ENCODE data around the gene UGT1A1. TPM values are rescaled to one million over a fixed set of nuclear protein-coding genes. Genes with fewer than 3 reads are reported as not detected.

Gene UGT1A1
- total RNA-seq, 1 donor from 2014 or later: not detected

DNA sequence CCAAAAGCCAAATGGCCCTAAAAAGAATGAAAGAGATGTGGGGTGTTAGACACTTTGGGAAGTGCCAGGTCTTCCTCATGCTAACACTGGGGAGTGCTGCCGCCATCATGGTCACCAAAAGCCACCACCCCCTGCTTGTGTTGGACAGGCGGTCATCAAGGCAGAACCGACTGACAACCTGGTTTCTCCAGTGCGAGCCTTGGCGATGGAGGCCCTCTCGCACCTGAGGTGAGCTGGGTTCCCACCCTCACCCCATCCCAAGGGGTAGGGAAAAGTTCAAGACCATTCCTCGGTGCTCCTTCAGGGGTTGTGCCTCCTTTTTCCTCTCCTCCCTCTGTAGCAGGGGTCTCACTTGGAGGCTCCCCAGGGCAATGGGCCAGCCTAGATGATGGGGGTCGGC is 51.7 kb downstream of the UGT1A1 start:
- intact Hi-C loops (cut with micrococcal nuclease): no loop called here
- ATAC-seq (no peak), DNase-seq (no peak)

DNA sequence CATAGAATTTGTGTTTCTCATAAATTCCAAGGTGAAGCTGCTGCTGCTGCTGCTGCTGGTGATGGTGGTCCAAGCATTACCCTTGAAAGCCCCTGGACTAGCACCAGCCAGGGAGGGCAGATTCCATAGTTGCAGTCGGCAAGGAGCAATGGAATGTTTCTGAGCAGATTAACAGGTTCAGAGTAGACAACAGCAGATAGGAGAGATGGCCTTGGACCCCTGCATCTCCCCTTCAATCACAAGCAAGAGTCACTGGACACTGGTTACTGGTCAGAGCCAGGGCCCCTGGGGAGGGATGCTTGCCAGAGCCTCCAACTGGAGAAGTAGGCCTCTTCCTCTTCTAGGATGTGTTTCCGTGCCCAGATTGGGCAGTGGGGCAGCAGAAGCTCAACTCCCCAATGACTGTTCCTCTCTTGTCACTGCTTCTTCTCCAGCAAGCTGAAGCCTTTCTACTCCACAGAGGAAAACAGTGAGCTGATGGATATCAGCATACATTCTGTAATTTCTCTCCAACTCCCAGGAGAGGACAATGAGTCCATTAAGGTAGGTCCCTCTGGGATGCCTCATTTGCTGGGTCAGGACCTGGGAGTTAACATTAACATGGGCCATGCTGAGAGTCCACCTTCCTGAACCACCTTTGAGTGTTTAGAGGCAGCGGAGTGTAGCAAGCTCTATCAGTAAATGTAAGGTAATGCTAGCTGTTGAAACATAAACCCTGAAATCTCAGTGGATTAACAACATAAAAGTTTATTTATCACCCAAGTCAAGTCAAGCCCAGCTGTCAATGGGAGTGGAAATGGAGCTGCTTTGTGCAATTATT is 53.4 kb downstream of the UGT1A1 start:
- DNase-seq (no peak), ATAC-seq (no peak)
- intact Hi-C loops (cut with micrococcal nuclease): no loop called here

DNA sequence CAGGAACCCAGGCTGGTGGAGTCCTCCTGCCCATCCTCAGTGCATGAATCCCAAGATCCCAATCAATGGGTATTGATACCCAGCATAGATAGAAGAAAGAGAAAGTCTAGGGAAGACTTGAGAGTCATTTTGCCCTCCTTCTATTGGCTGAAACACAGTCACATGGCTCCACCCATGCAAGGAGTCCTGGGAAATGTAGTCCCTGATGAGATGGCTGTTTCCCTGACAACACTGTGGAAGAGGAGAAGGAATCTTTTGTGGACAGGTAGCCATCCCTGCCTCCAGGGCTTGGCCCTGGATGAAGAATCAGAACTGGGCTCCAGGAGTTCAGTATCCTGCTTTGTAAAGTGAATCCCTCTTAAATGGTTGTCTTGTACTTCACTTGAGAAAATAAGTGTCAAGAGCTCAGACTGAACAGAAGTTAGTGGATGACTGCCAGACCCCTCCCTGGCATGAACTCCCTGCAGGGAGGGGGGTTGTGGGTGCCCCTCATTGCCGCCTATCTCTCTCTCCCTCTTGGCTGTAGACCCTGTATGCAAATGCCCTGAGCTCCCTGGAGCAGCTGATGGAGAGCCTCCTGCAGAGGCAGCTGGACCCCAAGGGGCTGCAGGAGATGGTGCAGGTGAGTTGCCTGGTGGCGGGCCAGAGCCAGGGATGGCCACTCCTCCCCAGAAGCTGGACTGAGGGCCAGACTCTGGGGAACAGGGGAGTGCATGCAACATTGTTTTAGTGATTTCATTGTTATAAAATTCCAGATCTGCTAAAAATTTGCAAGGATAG is 54.2 kb downstream of the UGT1A1 start:
- no peak for DNase-seq
- intact Hi-C loops (cut with micrococcal nuclease): no loop called here

DNA sequence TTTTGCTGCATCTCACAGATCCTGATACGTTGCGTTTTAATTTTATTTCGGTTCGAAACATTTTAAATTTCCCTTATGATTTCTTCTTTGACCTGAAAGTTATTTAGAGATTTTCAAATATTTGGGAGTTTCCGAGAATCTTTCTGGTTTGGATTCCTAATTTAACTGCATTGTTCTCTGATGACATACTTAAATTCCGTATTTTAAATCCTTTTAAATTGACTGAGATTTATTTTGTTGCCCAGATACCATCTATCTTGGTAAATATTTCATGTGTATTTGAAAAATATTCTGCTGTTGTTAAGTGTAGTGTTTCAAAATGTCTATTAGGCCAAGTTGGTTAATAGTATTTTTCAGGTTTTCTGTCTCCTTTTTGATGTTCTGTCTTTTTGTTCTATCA is 55.8 kb downstream of the UGT1A1 start:
- intact Hi-C loops (cut with micrococcal nuclease): no loop called here
- DNase-seq (no peak), ATAC-seq (no peak)

More for the DNA sequence above, 54.2 kb downstream of the UGT1A1 start:
- no peak for ATAC-seq

DNA sequence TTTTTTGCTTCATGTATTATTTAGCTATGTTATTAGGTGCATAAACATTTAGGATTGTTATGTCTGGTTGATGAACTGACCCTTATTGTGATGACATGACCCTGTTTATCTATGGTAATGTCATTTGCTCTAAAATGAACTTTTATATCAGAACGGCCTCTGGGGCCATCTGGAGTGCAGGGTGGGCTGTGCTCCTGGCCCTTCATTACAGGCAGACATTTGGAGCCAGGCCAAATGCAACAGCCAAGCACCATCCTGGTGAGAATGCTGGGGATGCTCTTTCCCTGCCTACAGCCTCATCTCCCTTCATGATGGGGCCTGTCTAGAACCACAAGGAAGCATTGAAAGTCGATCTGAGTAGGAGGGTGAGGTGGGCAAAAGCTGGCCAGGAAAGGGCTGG is 56.3 kb downstream of the UGT1A1 start:
- DNase-seq: no peak
- intact Hi-C loops (cut with micrococcal nuclease): no loop called here

DNA sequence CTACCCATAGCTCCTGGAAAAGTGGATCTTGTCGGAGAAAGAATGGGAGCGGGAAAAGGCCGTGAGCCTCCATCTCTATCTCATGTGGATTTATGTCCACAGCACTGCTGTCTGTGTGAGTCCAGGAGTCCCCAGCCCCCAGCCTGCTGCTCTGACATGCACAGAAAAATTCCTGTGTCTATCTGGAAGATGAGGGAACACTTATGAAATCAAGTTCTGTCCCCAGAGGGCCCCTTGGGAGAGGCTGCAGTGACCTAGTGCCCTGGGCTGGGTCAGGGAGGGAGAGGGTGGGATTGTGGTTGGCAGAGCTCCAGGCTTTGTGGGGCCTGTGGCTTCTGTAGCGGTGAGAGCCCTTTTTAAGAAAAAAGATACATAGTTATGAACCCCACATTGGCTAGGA is 56.7 kb downstream of the UGT1A1 start:
- DNase-seq: no peak
- intact Hi-C loops (cut with micrococcal nuclease): no loop called here
- ATAC-seq: peak; percentile 18

More for the DNA sequence above, 56.3 kb downstream of the UGT1A1 start:
- no peak for ATAC-seq

DNA sequence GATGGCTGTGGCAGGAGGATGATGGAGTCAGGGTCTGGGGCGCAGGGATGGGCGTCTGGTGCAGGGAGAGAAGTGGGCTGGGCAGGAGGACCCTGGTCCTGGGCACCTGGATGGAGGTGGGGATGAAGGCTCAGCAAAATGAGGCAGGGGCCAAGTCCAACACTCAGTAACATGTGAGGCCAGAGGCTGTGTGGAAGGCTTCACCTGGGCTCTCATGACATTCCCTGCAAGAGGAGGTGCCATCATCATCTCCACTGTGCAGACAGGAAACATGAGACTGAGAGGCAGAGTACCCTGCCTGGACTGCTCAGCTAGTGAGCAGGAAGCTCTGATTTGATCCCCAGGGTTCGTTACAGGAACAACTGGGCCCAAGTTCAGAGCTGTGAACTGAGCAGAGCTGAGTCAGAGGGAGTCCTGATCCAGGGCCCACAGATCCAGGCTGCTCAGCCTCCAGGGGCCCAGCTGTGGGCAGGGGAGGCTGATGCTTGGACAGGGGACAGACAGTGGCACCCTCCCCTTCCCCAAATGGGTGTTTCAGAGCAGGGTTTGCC is 57.4 kb downstream of the UGT1A1 start:
- ATAC-seq (no peak), DNase-seq (no peak)
- intact Hi-C loops (cut with micrococcal nuclease): no loop called here

DNA sequence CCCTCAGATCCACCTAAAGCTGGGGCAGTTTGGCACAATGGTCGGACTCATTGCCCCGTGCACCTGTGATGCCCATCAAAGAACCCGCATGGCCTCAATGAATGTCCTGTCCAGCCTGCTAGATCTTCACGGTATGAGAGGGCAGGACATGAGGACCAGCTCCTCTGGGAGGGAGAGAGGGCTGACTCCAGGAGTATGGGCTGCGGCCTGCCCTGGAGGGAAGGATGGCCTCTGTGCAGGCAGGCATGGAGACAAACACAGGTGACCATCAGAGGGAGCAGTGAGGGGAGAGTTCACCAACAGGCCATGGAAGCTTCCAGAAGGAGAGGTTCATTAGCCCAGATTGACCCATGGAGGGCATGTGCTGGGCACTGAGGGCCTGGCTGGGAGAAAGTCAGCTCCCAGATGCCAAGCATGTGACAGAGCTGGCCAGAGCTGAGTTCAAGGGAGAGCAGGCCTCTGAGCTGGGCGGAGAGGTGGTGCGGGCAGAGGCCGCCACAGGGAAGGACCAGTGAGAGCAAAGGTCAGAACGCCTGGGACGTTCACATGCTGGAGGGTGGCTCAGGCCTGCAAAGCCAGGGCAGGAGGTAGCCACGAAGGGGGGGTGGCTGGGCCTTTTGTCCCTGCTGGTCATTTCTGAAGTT is 58.0 kb downstream of the UGT1A1 start:
- intact Hi-C loops (cut with micrococcal nuclease): no loop called here
- no peak for DNase-seq
- no peak for ATAC-seq

DNA sequence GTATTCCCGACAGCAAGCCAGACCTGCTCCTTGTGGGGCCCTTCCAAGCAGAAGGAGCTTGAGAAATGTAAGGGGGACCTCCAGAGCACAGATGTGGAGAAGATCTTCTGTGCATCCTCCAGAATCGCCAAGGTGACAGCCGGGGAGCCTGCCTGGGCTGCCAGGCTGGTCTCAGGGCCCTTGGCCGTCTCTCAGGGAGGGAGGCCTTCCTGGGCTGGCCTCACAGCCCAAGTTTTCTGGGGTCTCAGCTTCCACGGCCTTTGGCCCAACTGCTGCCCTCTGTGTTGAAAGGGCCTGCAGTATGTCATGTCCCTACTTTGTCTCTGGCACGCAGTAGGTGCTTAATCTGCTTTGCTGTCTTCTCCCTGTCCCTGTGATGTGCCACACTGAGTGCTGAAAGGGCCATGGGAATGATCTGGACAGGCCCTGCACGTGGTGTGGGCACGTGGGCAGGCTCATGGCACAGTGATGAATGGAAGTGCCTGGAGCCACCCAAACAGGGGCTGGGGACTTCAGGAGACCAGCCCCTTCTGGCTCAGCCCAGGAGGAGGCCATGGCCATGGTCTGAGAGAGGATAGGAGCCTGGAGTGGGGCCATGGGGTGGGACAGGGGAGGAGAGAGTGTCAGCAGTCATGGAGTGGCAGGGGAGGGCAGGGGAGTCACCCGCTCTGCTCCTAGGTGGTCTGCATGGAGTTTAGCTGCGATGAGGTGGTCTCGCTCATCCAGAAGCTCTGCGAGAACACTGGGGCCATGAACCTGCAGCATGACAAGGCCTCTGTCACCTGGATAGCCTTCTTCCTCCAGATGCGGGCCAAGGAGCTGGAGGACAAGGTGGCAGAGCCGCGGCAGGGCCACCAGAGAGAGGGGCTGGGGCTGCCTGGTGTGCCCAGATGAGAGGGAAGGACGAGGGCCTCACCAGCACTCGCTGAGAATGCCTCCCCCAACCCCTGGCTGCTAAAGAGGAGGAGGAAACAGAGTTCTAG is 58.9 kb downstream of the UGT1A1 start:
- ATAC-seq: no peak
- intact Hi-C loops (cut with micrococcal nuclease): no loop called here
- no peak for DNase-seq

DNA sequence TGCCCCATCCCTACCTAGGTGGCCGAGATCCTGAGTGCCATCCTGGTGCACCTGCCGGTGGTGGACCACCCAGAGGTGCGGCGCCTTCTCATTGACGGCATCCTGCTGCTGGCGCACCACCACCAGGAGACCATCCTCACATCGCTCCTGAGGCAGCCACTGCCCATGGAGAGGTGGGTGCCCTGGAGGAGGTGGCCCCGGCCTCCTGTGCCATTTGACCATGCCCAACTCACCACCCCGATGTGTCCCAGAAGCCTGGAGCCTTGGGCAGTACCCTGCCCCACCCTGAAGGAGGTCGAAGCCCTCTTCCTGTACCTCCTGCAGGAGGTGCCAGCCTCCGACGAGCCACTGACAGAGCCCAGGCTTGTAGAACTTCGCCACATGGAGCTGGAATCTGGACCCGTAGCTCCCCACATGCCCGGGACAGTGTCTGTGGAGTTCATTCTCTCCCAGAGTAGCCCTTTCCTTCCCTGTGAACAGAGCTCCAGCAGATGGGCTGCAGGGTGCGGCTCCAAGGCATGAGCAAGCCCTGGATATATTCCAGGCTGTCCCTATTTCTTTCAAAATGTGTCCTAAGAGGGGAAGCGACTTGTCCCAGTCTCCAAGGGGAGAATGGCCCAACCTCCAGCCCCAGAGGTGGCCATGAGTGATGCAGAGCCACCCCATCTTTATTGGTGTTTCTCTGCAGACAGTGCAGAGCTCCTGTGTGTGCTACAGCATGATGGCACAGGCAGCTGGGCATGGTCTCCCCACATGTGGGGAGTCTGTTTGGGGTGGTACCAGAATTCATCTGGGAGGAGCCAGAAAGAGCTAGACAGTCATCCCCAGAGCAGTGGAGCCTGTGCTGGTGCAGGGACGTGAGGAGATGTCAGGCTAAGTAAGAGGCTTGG is 60.1 kb downstream of the UGT1A1 start:
- DNase-seq (no peak), ATAC-seq (no peak)
- intact Hi-C loops (cut with micrococcal nuclease): no loop called here

DNA sequence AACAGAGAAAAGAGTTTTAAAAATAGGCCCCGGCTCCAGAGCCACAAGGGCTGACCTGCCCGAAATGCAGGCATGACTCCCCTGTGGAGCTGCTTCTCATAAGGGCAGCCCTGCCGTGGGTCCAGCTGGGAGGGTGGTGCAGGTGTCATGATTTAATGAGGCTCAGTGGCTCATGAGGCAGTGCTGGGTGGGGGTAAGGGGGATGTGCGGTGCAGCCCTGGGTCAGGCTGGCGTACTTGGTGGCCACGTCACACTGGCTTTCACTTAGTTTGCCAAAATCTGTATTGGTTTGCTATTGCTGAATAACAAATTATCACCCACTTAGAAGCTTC is 60.7 kb downstream of the UGT1A1 start:
- DNase-seq: no peak
- intact Hi-C loops (cut with micrococcal nuclease): no loop called here

DNA sequence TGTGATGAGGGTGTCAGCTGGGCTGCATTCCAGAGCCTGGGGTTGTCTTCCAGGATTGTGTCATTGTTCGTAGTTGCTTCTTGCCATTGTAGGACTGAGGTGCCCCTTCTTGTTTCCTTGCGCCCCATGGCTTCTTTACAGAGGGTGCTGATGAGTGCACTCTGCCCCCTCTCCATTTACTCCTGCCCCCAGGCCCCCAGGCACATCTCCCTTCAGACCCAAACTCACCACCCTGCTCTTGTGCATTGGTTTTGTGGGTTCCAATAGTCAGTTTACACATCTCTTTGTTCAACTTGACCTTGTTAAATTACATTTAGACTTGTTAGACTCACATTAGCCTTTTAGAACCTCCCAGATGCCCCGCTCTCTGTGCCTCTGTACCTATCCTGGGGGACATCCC is 61.1 kb downstream of the UGT1A1 start:
- intact Hi-C loops (cut with micrococcal nuclease): no loop called here
- DNase-seq (no peak), ATAC-seq (no peak)

More for the DNA sequence above, 60.7 kb downstream of the UGT1A1 start:
- no peak for ATAC-seq

DNA sequence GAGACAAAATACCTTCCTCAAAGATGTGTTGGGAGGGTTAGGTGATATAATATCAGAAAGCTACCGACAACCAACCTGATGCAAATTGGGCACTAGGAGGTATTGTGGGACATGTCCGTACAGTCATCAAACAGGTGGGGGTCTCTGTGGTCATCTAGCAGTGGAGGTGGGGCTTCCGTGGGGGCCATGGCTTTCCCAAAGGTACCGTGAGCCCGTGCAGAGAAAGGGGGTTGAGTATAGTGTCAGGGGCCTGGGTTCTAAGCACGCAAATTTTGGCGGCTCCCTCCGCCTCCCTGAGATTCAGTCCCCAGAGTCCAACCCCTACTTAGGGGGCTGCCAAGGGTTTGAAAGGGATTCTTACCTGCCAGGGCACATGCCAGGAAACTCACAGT is 61.6 kb downstream of the UGT1A1 start:
- no peak for DNase-seq
- no peak for ATAC-seq
- intact Hi-C loops (cut with micrococcal nuclease): no loop called here

DNA sequence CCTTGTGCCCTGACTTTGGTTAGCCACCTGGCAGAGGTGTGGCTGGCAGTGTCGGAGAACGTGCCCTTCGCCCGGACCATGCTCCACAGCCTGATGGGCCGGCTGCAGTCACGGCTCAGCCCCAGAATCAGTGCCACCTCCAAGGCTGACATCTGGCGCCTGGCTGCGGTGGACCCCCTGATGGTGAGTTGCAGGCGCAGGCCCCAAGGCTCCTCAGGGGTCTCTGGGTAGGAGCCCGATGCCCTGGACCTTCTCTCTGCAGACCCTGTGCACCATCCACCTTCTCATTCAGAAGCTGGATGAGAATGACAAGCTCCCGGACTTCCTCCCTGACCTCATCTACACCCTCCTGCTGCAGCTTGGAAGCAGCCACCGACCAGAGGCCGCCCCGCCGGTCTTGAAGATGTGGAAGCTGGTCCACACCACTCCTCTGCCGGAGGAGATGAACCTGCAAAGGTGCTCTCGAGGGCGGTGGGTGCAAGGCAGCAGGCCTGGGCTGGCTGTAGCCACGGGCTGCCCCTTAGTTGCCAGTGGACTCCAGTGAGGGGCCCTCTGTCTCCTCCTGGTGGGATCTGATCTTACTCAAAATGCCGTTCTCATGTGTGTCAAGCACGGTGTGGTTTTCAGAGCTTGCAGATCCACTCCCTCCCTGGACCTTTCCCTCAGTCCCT is 62.2 kb downstream of the UGT1A1 start:
- intact Hi-C loops (cut with micrococcal nuclease): no loop called here
- DNase-seq (no peak), ATAC-seq (no peak)
